Ovary (tissue), 3 donors: ENCODE results near the gene LYST.

Experiments
- EP300 ChIP-seq: sonication (generic); formaldehyde crosslinking; IDR thresholded peaks from one replicate; pipeline ENCODE4 v1.6.1; 2017; ENCODE audit warnings: antibody characterized with exemption
- POLR2A ChIP-seq: fragments of 450-650 bp; IDR thresholded peaks from one replicate; pipeline ENCODE4 v1.6.1; 2017; ENCODE audit warnings: antibody characterized with exemption, mild to moderate bottlenecking, moderate library complexity
- TF ChIP-seq, protein P1 (sequence below), 3 donors: fragments of 450-650 bp in 2 of 3; fragments of 200-600 bp in 1 of 3; IDR thresholded peaks; one replicate each; pipeline versions ENCODE4 v1.5.1 to v1.8.0; 2016 to 2022; ENCODE audit warnings: antibody characterized with exemption in 3 of 3, mild to moderate bottlenecking in 1 of 3
- donor health status: DM: no; HTN: no; CAD: no.

DNA sequence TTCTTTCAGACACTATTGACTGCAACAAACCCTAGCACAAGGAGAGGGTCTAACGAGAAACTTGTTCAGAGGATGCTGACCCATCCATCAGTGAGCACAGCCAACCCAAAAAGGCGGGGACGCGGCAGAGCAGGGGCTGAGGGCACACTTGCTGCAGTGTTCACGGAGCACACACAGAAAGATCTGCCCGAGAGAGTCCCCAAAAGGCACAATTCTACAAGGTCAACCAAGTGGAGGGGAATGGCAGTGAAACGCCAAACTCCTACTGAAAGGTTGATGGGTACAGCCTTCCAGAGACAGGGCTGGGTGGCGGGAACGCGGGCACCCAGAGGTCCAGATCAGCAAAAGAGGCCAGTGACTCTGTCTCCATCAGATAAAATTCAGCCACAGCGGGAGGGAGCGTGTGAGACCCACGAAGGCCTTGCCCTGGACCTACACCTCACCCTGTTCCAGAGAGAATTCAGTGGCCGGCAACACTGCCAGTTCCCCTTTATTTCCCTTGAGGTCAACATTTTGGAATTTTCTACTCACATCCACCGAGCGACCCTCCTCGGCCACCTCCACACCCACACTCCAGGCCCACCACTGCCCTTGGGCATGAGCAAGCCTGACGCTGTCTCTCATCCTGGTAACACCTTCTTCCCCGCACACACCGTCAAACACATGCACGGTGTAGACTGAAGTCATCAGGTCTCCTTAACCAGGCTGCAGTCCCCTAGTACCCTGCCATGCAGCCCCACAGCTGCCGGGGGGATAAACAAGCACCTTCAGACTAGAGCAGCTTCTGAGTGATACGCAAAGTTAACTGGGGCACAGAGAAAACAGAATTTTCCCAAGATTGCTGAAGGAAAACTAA lies 222.6 kb downstream of the LYST start:
- TF ChIP-seq, protein P1, sequence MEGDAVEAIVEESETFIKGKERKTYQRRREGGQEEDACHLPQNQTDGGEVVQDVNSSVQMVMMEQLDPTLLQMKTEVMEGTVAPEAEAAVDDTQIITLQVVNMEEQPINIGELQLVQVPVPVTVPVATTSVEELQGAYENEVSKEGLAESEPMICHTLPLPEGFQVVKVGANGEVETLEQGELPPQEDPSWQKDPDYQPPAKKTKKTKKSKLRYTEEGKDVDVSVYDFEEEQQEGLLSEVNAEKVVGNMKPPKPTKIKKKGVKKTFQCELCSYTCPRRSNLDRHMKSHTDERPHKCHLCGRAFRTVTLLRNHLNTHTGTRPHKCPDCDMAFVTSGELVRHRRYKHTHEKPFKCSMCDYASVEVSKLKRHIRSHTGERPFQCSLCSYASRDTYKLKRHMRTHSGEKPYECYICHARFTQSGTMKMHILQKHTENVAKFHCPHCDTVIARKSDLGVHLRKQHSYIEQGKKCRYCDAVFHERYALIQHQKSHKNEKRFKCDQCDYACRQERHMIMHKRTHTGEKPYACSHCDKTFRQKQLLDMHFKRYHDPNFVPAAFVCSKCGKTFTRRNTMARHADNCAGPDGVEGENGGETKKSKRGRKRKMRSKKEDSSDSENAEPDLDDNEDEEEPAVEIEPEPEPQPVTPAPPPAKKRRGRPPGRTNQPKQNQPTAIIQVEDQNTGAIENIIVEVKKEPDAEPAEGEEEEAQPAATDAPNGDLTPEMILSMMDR (IDR thresholded peaks at IDR 0.05): no peak
- TF ChIP-seq EP300 (no peak), POLR2A (no peak)
